NCI-H1694 treated with DMSO at 0.1 percent for 48 hours (cell line): ENCODE measurements around the gene CBFA2T3.
A peak's percentile ranks its signal among the peaks of the same experiment; 100 is the strongest.
"Not testable (repeated sequence)": the region's sequence is repeated elsewhere in the genome, so short reads cannot be mapped to it uniquely, and the experiment has no call there.

Source experiments
- DNase-seq: peaks from one replicate; lab custom pipeline; 2025; lab: John Stamatoyannopoulos, UW

Gene CBFA2T3

GRCh38 chr16:88923450-88923849 is 53.6 kb downstream of the CBFA2T3 start:
- DNase-seq = peak; percentile 66

DNA sequence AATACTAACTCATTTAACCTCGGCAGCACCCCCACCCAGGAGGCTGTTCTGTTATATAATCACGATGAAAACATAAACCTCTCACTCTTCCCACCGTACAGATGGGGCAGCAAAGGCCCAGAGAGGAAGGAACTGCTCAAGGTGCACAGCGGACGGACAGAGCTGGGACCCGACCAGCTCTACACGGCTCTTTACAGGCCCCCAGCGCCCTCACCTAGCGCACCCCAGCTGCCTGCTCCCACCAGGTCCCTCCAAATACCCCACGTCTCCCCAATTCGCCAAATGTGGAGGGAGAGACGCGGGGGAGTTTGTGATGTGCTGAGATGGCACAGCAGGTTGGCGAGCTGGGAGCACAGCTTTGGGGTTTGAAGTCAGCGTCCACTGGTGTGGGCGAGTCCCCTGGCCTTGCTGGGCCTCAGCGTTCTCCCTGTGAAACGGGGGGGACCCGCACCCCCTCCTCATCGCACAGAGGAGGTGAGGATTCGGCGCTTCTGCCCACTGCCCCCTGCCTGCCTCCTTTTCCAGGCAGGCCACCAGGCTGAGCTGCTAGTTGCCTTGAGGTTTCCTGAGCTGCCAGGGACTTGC is 54.1 kb downstream of the CBFA2T3 start:
- no peak for DNase-seq

DNA sequence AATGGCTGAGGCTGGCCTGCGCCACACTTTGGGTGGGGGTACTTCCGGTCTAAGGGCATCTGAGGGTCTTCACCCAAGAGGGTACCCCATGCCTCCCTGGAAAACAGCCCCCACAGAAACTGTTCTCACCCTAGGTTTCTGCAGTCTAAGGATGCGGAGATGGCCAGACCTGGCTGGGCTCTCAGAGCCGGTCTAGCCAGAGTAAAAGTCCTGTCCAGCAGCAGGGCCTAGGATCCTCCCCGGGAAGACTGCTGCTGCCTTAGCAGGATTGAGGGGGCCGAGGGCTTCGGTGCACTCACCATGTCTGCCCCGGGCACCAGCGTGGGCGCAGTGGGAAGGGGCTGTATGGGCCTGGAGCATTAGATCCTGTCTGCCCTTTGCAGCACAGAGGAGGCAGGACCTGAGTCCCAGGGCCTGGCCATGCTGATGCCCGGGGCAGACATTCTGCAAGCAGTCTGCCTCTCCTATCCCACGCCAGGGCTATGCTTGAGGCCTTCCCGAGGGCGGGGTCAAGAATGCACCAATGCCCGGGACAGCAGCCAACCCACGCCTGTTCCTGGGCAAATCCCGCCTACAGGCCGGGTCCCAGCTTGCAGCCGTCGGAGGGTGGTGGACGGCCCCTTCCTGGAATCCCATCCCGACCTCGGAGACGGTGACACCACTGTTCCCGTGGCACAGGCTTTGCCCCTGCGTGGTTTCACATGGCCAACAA is 54.7 kb downstream of the CBFA2T3 start:
- DNase-seq = no peak

- DNase-seq = no peak
Measured at GRCh38 chr16:88921591-88921990, 55.4 kb downstream of the CBFA2T3 start.

GRCh38 chr16:88920618-88921590 is 56.1 kb downstream of the CBFA2T3 start:
- peak; percentile 20 for DNase-seq

GRCh38 chr16:88919936-88920335 is 57.1 kb downstream of the CBFA2T3 start:
- DNase-seq = no peak

DNA sequence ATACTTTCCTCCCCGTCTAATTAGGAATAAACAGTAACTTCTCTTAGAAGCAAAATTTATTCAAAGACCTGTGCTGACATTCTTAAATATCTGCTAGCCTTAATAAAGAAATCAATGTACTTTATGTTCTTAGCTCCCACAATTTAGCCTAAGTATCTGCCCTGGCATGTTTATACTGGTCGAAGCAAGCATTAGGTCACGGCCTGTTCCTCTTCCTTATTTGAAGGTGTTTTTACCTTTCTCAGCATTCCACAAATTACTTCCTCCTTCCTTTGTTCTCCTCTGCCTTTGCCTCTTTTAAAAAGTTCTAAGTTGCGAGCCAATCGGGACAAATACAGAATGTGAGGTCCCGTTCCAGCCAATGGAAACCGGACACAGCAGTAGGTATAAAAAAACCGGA is 58.1 kb downstream of the CBFA2T3 start:
- not testable (repeated sequence) for DNase-seq

DNA sequence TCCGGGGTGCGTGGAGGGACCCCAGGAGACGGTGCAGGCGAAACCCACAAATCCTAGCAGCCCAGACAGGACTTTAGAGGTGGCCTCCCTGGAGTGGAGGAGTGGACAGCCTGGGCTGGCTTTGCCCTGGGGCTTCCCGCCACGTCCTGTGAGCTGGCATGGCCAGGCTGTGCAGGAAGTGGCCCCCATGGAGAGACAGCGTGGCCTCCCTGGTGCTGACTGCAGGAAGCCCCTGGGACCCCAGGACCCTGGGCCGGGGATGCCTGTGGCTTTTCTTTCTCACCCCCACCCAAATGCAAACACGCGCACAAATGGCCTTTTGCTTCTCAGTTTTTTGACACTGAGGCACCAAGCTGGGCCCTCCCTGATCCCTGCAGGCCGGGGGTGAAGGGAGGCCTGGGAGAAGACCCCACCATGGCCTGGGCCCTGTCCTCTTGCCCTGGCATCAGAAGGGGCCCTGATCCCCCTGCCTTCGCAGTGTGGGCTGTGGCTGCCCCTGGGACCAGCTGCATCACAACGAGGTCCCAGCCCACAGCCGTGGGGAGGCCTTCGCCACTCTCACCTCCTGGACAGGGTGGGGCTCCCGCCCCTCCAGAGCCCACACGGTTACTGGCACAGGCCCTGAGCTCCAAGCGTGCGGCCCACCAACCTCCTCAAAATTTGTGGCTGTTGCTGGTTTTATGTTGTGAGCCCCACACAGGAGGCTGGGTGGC is 58.9 kb downstream of the CBFA2T3 start:
- DNase-seq = no peak

DNA sequence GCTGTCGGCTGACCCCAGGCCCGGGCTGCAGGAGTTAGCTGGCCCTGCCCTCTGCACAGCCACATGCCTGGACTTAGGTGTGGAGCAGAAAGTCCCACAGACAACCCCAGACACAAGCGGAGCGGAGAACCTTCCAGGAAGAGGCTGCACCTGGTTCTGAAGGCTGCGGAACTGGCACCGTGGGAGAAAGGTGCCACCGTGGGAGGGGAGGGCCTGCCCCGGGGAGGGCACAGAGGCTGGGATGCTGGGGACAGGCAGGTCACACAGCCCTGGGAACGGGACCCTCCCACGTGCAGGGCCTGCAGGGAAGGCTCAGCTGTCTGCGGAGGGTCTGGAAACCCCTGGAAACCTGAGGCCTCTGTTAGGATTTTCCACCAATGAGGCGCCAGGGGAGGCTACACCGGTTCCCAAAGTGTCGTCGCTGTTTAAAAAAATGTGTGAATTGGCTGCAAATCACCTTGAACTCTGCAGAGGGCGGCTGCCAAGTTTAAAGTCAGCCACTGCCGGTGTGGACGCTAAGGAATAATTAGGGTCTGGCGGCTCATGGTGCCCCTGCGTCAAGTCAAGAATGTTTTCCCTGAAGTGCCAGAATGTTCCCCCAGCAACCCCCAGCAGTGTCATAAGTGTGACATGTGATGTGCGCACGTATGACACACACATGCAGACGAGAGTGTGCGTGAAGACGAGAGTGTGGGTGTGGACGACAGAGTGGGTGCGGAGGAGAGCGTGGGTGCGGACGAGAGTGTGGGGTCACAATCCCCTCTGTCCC is 59.7 kb downstream of the CBFA2T3 start:
- no peak for DNase-seq

GRCh38 chr16:88915639-88916327 is 61.2 kb downstream of the CBFA2T3 start:
- DNase-seq = no peak

- DNase-seq = no peak
Measured at GRCh38 chr16:88914750-88915368, 62.1 kb downstream of the CBFA2T3 start.

- DNase-seq = no peak
Measured at GRCh38 chr16:88913870-88914269, 63.1 kb downstream of the CBFA2T3 start.

DNA sequence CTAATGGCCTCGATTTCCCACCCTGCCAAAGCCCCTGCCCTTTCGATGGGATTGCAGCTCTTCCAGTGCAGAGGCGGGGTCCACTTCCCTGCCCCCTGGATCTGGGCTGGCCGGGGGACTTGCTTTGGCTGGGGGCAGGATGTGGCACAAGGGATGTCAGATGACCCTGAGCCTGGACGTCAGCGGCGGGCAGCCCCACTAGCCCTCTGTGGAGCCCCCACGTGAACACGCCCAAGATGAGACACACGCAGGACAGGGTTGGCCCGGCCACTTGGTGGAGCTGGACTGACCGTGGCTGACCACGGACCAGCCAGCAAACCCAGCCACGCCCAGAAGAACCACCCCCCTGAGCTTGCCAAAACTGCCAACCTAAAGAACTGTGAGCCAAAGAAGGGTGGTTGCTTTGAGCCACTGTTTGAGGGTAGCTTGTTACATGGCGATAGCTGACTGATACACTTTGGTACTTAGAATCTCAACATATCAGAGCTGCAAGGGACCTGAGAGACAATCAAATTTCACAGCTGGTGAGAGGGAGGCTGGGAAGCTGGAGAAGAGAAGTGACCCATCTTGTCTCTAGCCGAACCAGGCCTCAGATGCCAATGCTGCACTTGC is 63.9 kb downstream of the CBFA2T3 start:
- DNase-seq = no peak

GRCh38 chr16:88912556-88912955 is 64.5 kb downstream of the CBFA2T3 start:
- DNase-seq = no peak

DNA sequence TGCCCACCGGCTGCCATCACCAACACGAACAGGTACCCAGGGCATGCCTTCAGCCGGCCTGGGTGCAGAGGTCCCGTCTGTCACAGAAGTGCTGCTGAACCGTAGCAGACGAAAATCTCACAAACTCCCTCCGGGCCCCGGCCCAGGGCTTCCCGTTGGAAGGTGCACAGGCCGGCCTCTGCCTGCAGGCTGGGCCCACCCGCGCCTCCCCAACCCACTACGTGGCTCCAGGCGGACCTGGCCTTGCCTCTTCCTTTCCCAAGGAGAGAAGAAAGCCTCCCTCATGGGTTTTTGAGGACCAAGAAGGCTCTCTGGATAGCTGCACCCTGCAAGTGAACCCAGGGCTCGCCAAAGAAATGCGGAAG is 65.1 kb downstream of the CBFA2T3 start:
- DNase-seq = no peak

GRCh38 chr16:88911136-88911945 is 65.7 kb downstream of the CBFA2T3 start:
- no peak for DNase-seq

GRCh38 chr16:88910284-88911135 is 66.5 kb downstream of the CBFA2T3 start:
- DNase-seq = no peak
